HG03571 (cell line): Measurements from ENCODE around the gene HEXD.

ENCODE experiments used
- ATAC-seq: cut with Tn5 transposase; IDR thresholded peaks from one replicate; pipeline ENCODE4 v1.9.1; 2021; ENCODE audit not compliant: unreplicated experiment

HEXD gene

DNA sequence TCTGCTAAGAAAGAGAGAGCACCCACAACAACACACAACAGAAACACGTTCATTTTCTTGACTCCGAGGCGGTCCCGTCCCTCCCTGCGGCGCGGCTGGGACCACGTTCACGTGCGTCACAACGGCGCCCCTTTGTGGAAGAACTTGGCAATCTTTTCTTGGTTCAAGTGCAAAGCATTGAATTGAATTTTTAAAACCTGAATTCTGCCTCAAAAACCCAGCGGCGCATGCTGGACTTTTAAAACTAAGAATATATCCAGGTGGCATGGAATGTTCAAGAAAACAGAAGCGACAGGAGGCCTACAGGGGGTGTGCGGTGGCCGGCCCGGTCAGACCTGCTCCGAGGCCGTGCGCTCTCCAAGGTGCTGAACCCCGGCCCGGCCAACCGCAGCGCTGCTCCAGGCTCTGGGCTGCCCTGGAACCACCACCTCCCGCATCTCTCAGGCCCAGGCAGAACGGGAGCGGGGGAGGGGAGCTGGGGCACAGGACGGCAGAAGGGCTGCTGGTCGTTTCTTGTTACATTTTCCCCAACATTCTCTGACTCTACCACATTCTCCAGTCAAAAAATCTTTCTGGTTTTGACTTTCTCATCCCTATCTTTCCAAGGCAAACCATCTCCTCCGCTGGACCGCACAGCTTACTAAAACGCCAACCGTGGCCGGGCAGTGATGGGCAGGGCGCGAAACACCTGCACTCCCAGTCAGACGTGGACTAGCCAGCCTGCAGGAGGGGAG is 3.4 kb upstream of the HEXD start:
- ATAC-seq: no peak

DNA sequence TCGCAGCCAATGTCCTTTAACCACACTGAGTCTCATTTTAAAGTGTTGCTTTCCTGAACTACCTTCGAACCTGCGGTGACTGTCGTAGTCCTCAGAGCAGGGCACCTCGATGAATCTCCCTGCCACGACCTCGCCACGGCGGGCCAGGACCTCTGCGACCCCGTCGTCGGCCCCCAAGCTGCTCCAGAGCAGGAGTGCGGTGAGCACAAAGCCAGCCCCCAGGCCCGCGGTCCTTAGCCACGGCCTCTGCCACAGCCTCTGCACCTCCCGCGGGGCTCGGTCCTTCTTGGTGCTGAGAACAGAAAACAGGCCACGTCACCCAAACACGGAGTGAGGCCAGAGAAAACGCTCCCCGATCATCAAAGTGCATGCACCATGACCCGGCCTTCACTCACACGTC is 2.8 kb upstream of the HEXD start:
- no peak for ATAC-seq

DNA sequence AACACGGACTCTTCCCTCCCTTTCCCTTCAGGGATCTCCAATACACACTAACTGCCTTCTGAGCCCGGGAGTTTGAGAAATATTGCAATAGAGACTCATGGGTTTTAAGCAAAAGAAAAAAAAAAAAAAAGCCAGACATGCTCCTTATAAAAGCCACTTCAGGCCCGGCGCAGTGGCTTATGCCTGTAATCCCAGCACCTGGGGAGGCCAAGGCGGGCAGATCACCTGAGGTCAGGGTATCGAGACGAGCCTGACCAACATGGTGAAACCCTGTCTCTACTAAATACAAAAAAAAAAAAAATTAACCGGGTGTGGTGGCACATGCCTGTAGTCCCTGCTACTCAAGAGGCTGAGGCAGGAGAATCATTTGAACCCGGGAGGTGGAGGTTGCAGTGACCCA is 2.4 kb upstream of the HEXD start:
- no peak for ATAC-seq

DNA sequence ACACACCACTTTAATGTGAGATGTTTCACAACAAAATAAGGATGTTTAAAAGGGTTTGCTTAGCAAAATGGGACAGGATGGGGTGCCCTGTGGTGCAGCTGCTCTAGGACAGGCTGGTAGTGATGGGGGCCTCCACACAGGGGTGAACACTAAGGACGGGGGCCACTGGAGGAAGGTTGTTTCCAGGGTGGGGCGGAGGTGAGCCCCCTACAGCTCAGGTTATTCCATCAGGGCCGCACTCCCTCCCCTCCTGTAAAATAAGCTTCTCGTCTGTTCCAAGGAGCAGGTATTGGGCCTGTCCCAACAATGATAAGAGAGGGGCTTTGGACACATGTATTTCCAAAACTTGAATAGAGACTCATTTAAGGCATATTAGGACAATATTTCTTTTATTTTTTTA is 1.9 kb upstream of the HEXD start:
- no peak for ATAC-seq

DNA sequence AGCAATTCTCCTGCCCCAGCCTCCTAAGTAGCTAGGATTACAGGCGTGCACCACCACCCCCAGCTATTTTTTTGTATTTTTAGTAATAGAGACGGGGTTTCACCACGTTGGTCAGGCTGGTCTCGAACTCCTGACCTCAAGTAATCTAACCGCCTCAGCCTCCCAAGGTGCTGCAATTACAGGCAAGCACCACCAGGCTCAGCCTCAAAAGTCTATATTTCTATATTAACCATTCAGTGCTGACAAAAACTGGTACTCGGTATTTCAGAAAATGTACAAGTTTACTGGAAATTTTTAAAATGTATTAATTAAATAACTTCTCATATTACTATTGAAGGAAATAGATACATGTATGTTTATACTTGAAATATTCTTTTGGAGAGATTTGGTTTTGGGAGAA is 1.4 kb upstream of the HEXD start:
- ATAC-seq: no peak

DNA sequence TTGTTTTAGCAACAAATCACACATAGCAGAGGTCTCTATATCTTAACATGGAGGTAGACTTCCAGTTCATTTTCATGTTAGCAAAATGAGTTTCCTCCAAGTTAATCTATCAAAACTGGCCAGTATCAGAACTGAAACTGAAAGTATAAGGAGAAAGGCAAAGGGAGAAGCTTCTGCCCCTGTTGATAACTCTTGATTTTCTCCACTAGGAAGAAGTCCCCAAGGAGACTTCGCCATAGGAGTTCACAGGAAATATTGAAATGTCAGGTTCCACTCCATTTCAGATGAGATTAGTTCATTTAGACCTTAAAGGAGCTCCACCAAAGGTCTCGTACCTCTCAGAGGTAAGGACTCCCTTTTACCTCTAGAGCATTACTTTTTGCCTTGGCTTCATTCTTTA is 1.4 kb downstream of the HEXD start:
- no peak for ATAC-seq

DNA sequence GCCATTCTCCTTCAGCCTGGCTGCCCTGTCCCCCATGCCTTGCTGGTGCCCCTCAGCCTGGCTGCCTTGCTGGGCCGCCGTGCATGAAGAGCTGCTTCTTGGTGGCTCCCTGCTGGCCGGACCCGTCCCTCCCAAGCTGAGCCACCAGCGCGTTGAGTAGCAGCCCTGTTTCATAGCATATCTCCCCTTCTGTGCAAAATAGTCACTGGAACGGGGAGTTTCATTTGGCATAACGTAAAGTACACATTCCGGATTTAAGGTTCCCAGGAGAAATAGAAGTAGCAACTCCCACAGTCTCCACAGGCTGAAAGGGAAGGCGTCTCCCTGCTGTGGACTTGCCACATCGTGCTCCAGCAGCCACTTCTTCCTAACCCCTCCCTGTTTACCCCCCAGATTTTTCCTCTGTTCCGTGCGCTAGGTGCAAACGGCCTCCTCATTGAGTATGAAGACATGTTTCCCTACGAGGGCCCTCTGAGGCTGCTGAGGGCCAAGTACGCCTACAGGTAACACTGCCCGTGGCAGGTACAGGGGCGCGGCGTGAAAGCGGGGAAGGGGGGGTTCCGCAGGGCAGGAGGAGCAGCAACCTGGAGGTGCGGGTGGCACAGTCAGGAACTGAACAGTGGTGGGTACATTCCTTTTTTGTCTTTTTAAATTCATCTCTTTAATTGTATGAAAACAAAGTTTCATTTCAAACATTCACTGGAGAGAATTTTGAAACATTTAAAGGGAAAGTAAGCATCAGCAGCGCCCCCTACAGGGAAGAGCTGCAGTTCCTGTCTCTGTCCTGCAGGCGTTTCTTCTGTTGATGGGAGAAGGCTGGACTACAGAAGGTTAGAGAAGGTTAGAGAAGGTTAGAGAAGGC is 6.1 kb downstream of the HEXD start:
- no peak for ATAC-seq

DNA sequence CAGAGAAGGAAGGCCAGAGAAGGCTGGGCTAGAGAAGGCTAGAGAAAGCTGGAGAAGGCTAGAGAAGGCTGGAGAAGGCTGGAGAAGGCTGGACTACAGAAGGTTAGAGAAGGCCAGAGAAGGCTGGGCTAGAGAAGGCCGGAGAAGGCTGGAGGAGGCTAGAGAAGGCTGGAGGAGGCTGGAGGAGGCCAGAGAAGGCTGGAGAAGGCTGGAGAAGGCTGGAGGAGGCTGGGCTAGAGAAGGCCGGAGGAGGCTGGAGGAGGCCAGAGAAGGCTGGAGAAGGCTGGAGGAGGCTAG is 6.7 kb downstream of the HEXD start:
- no peak for ATAC-seq

DNA sequence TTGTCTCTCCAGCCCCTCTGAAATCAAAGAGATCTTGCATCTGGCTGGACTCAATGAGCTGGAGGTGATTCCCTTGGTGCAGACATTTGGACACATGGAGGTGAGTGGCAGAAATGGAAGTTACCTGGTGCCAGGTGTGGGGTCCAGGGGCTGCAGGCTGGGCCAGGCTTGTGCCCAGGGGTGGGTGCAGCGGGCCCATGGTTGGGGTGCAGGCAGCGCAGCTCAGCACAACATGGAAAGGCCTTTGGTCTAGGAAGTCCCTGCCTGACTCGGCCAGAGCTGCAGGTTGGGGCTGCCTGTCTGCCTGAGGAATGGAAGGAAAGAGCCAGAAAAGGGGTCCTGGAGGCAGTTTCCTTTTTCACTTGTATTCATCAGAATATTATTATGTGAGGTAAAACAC is 10.4 kb downstream of the HEXD start:
- no peak for ATAC-seq

DNA sequence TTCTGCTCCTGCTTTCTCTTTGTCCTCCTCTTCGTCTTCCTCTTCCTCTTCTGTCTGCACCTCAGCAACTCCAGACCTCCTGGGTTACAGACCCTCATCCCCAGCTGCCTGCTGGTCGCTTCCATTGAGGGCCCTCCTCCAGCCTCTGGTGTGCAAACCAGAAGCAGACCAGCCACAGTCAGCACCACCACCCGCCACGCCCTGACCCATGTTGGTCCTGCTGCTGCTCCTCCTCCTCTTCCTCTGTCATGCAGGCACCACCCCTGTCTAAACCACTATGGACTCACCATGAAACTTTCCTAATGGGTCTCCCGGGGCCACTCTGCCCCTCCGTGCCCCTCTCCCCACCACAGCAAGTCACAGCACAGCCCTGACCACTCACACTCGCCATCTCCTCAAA is 11.7 kb downstream of the HEXD start:
- ATAC-seq: no peak

DNA sequence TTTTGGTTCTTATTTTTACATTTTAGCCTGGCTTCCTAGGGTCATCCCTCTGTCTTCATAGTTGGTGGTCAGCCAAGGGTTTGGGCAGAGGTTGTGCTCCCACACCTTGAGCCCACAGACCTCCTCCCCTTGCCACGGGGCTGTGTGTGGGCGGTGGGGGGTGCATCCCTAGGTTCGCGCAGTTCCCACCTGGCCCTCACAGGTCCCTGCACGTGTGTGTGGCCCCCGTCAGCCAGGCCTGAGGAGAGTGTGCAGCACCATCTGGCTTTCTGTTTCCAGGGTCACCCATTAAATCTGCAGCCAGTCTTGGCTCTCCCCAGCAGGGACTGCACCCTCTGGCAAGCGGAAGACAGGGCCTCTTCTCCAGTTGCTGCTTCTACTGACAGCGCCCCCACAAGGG is 13.9 kb downstream of the HEXD start:
- no peak for ATAC-seq

DNA sequence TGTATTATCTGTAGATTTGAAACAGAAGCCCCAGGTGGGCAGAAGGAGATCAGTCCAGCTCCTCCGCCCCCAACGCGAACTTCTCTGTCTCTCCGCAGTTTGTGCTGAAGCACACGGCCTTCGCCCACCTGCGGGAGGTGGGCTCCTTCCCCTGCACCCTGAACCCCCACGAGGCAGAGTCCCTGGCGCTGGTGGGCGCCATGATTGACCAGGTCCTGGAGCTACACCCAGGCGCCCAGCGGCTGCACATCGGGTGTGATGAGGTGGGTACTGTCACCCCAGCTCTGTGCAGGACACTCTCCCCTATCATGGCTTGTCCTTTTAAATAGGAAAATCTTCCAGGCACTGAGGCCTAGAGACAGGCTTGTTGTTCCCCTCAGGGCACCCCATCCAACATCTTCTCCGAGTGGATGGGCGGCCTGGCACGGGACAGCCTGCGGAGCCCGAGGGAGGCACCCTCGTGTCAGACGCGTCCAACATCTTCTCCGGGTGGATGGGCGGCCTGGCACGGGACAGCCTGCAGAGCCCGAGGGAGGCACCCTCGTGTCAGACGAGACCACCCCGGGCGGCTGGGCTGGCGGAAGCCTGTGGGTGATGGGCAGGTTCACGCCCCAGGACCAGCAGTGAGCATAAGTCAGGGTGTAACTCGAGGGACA is 15.5 kb downstream of the HEXD start:
- ATAC-seq: no peak

DNA sequence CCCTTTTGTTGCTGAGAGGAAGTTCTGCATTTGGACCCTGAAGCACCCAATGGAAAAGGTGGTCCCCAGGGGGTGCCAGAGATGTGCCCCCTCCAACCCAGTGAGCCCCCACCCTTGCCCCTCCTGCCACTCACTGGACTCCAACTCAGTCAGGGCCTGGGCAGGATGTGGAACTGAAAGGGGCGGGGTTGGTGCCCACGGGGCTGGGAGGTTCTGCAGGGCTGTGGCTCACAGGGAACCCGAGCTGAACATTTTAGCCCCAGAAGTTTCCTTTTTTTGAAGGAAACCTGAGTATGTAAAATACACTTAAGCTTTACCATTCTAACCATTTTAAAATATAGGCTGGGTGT is 16.0 kb downstream of the HEXD start:
- no peak for ATAC-seq

DNA sequence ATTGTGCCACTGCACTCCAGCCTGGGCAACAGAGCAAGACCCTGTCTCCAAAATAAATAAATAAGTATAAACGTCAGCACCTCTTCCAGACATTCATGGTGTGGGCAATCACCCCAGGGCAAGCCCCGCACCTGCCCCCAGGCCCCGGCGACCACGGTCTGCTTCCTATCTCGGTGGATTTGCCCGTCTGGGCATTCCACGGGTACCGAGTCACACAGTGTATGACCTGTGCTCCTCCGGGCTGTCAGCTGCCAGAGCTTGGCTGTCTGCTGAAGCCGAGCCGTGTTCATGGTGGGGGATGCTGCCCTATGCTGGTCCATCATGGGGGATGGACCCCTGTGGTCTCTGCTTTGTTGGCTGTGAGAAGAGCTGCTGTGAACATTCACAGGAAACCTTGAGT is 17.0 kb downstream of the HEXD start:
- ATAC-seq: no peak

DNA sequence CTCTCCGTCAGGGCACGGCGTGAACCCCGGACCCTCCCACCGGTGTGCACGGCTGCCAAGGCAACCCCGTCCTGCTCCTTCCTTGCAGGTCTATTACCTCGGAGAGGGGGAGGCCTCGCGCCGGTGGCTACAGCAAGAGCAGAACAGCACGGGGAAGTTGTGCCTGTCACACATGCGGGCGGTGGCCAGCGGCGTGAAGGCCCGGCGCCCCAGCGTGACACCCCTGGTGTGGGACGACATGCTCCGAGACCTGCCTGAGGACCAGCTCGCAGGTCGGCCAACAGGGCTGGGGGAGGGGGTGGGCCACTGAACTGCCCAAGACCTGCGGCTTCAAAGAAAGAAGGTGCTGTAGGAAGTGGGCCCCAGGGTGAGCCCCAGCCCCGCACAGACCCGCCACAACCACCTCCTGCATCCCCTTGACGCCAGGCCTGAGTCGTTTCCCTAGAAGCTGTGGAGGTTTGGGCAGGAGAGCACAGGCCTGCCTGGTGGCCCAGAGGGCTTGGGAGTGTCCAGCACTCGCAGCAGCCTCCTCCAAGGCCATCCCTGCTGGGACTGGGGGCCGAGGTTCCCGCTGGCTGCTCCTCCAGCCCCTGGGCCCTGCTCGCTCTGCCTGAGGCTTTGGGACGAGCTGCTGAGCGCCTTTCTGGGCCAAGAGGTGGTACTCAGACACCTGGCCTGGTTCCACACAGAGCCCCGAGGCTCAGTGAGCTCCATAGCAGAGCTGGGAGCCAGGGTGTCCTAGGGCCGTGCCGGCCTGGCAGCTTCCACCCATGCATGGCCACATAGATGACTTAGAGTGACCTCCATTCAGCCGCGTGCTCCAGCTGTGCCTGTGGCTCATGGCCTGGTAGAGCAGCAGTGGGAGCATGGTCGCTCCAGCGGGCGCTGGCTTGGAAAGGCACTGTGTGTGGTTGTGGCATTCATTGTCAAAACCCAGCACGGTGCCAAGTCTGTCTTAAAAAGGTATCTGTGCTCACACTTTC is 17.7 kb downstream of the HEXD start:
- ATAC-seq: no peak

DNA sequence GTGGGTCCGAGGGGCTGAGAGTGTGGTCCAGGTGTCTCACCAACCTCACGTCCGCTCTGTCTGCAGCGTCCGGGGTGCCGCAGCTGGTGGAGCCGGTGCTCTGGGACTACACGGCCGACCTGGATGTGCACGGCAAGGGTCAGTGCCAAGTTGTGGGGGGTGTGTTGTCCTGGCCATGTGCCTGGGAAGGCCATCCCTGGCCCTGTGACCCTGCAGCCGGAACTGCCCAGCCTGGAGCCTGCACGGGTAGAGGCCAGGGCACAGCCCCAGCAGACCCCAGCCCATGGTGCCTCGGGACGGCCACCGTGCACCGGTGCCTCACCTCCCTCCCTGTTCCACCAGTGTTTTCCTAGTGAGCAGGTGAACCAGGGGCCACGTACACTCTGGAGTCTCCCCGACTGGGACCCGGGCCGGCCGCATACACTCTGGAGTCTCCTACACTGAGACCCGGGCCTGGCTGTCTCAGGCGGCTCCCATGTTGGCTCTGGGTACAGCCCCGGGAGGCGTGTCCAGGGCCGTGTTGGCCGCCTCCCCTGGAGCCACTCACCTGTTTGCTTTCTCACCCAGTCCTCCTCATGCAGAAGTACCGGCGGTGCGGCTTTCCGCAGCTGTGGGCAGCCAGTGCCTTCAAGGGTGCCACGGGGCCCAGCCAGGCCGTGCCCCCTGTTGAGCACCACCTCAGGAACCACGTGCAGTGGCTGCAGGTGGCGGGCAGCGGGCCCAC is 18.6 kb downstream of the HEXD start:
- no peak for ATAC-seq

DNA sequence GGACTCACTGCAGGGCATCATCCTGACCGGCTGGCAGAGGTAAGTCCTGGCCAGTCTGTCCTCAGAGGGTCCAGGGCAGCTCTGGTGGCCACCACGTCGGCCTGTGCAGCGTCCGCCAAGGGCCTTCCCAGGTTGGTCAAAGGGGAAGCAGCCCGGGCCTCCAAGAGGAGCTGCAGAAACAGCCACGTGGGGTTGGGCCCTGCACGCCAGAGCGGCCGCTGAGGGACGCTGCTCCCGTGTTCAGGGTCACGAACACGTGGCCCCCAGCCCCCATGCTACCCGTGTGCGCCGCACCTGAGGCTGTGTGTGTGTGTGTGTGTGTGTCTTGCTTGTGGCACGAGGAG is 19.1 kb downstream of the HEXD start:
- no peak for ATAC-seq

DNA sequence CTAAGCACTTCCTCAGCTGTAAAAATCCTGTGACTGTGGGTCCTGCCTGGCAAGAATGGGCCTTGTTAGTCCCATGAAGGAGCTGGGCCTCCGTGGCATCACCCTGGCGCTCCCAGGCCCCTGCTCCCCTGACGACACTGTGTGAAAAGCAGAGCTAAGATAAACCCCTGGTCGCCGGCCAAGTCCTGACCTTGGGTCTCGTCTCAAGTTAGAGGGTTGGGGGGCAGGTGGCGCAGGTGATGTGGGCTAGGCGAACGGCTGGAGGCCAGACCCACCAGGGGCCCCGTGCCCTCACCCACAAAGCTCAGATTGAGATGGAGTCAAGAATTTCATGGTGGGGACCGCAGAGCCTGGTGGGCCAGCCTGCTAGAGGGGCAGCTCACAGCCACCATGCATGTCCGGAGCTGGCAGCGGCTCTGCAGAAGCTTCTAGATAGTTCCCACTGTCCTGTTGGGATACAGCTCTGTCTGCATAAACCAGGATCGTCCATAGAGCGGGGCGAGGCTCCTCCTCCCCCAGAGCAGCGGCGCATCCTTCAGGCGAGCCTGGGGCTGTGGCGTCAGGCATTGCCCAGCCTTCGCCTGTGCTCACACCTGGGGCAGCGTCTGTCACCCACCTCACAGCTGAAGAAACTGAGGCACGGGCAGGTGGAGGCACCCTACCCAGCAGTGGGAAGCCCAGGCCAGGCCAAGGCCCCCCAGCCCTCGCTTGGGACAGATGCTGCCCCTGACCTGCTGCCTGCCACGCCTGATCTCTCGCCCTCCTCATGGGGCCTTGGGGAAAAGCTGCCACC is 20.4 kb downstream of the HEXD start:
- no peak for ATAC-seq

DNA sequence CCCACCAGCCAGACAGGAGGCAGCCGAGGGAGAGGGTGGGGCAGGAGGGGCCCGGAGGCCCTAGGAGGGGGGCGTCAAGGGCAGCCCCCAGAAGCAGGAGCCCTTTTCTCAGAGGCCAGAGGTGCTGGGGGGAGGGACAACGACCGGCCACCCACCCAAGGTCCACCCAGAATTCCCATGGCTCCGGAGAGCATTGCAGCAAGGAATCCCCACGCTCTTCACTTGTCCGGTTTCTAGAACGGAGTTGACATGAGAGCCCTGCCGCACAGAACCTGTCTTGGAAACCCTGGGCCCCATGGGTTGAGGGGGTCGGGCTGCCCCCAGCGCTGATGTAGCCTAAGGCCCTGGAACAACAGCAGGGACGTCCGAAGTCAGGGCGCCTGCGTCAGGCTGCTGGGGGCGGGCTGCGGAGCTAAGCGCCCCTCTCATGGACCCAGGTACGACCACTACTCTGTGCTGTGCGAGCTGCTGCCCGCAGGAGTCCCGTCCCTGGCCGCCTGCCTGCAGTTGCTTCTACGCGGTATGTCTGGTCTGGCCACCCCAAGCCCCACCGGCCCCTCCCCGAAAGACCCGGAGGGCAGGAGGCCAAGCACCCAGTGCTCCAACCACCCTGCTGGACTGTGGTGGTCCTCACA is 21.2 kb downstream of the HEXD start:
- no peak for ATAC-seq
